ENCODE measurements around the gene CD7.

The CD7 gene

GRCh38 chr17:82318772-82319606 lies 1.6 kb upstream of the CD7 start:
- H3K27me3 ChIP-seq (ENCODE audit: control insufficient read depth, insufficient read depth, low read length), result peaks cover 8% of the 10 kb centered on the region; the same call in 1 of the 2 replicates
- peaks cover 13% of the 10 kb centered on the region; the same call in 1 of the 2 replicates for H3K9me3 ChIP-seq (ENCODE audit: control insufficient read depth, insufficient read depth, low read depth, low read length)
- H3K4me1 ChIP-seq (ENCODE audit: control insufficient read depth, insufficient read depth, low read length), result peaks cover 10% of the 10 kb centered on the region
- no peaks in the 10 kb centered on the region for H3K36me3 ChIP-seq (ENCODE audit: control insufficient read depth, insufficient read depth, low read length)
- H3K27ac ChIP-seq (ENCODE audit: low read depth, low read length), result no peak overlapping the region
- H3K9ac ChIP-seq (ENCODE audit: low read length), result no peak overlapping the region
- H3K4me3 ChIP-seq (ENCODE audit: low read depth, low read length), result no peak overlapping the region

GRCh38 chr17:82318169-82318498 lies 726 bp upstream of the CD7 start:
- Histone ChIP-seq H3K27me3 (ENCODE audit: control insufficient read depth, insufficient read depth, low read length) (peaks cover 8% of the 10 kb centered on the region; the same call in 1 of the 2 replicates), H3K4me3 (ENCODE audit: low read depth, low read length) (no peak overlapping the region), H3K9ac (ENCODE audit: low read length) (no peak overlapping the region), H3K36me3 (ENCODE audit: control insufficient read depth, insufficient read depth, low read length) (no peaks in the 10 kb centered on the region), H3K27ac (ENCODE audit: low read depth, low read length) (no peak overlapping the region), H3K4me1 (ENCODE audit: control insufficient read depth, insufficient read depth, low read length) (peaks cover 10% of the 10 kb centered on the region), H3K9me3 (ENCODE audit: control insufficient read depth, insufficient read depth, low read depth, low read length) (peaks cover 13% of the 10 kb centered on the region; the same call in 1 of the 2 replicates)

GRCh38 chr17:82316651-82317393 lies 586 bp downstream of the CD7 start:
- H3K4me1 ChIP-seq (ENCODE audit: control insufficient read depth, insufficient read depth, low read length), result peaks cover 10% of the 10 kb centered on the region
- H3K9ac ChIP-seq (ENCODE audit: low read length), result no peak overlapping the region
- H3K36me3 ChIP-seq (ENCODE audit: control insufficient read depth, insufficient read depth, low read length), result no peaks in the 10 kb centered on the region
- no peak overlapping the region for H3K27ac ChIP-seq (ENCODE audit: low read depth, low read length)
- peaks cover 2% of the 10 kb centered on the region; the same call in 1 of the 2 replicates for H3K27me3 ChIP-seq (ENCODE audit: control insufficient read depth, insufficient read depth, low read length)
- H3K9me3 ChIP-seq (ENCODE audit: control insufficient read depth, insufficient read depth, low read depth, low read length), result peaks cover 13% of the 10 kb centered on the region; the same call in 1 of the 2 replicates
- no peak overlapping the region for H3K4me3 ChIP-seq (ENCODE audit: low read depth, low read length)

- H3K9me3 ChIP-seq (ENCODE audit: control insufficient read depth, insufficient read depth, low read depth, low read length), result peaks cover 13% of the 10 kb centered on the region; the same call in 1 of the 2 replicates
- H3K27me3 ChIP-seq (ENCODE audit: control insufficient read depth, insufficient read depth, low read length), result no peaks in the 10 kb centered on the region; the same call in 1 of the 2 replicates
- H3K27ac ChIP-seq (ENCODE audit: low read depth, low read length), result no peak overlapping the region
- H3K36me3 ChIP-seq (ENCODE audit: control insufficient read depth, insufficient read depth, low read length), result no peaks in the 10 kb centered on the region
- peak overlapping the region; percentile 31; the same call in 1 of the 2 replicates for H3K4me3 ChIP-seq (ENCODE audit: low read depth, low read length)
- no peak overlapping the region for H3K9ac ChIP-seq (ENCODE audit: low read length)
- H3K4me1 ChIP-seq (ENCODE audit: control insufficient read depth, insufficient read depth, low read length), result peaks cover 10% of the 10 kb centered on the region
Measured at GRCh38 chr17:82315703-82316358, 1.6 kb downstream of the CD7 start.

- H3K4me1 ChIP-seq (ENCODE audit: control insufficient read depth, insufficient read depth, low read length), result peaks cover 10% of the 10 kb centered on the region
- no peak overlapping the region for H3K4me3 ChIP-seq (ENCODE audit: low read depth, low read length)
- no peak overlapping the region for H3K9ac ChIP-seq (ENCODE audit: low read length)
- peaks cover 13% of the 10 kb centered on the region; the same call in 1 of the 2 replicates for H3K9me3 ChIP-seq (ENCODE audit: control insufficient read depth, insufficient read depth, low read depth, low read length)
- no peaks in the 10 kb centered on the region for H3K36me3 ChIP-seq (ENCODE audit: control insufficient read depth, insufficient read depth, low read length)
- no peak overlapping the region for H3K27ac ChIP-seq (ENCODE audit: low read depth, low read length)
- no peaks in the 10 kb centered on the region; the same call in 1 of the 2 replicates for H3K27me3 ChIP-seq (ENCODE audit: control insufficient read depth, insufficient read depth, low read length)
Measured at GRCh38 chr17:82314727-82315605, 2.4 kb downstream of the CD7 start.

GRCh38 chr17:82314012-82314726 lies 3.2 kb downstream of the CD7 start:
- Histone ChIP-seq H3K27ac (ENCODE audit: low read depth, low read length) (no peak overlapping the region), H3K9me3 (ENCODE audit: control insufficient read depth, insufficient read depth, low read depth, low read length) (peaks cover 8% of the 10 kb centered on the region; the same call in 1 of the 2 replicates), H3K4me3 (ENCODE audit: low read depth, low read length) (no peak overlapping the region), H3K4me1 (ENCODE audit: control insufficient read depth, insufficient read depth, low read length) (peaks cover 10% of the 10 kb centered on the region), H3K9ac (ENCODE audit: low read length) (no peak overlapping the region), H3K27me3 (ENCODE audit: control insufficient read depth, insufficient read depth, low read length) (no peaks in the 10 kb centered on the region; the same call in 1 of the 2 replicates), H3K36me3 (ENCODE audit: control insufficient read depth, insufficient read depth, low read length) (no peaks in the 10 kb centered on the region)

GRCh38 chr17:82313195-82314011 lies 4.0 kb downstream of the CD7 start:
- H3K9me3 ChIP-seq (ENCODE audit: control insufficient read depth, insufficient read depth, low read depth, low read length), result peaks cover under 1% of the 10 kb centered on the region; the same call in 1 of the 2 replicates
- H3K27ac ChIP-seq (ENCODE audit: low read depth, low read length), result no peak overlapping the region
- no peak overlapping the region for H3K9ac ChIP-seq (ENCODE audit: low read length)
- no peak overlapping the region for H3K4me3 ChIP-seq (ENCODE audit: low read depth, low read length)
- H3K4me1 ChIP-seq (ENCODE audit: control insufficient read depth, insufficient read depth, low read length), result peaks cover 10% of the 10 kb centered on the region
- no peaks in the 10 kb centered on the region for H3K36me3 ChIP-seq (ENCODE audit: control insufficient read depth, insufficient read depth, low read length)
- no peaks in the 10 kb centered on the region; the same call in 1 of the 2 replicates for H3K27me3 ChIP-seq (ENCODE audit: control insufficient read depth, insufficient read depth, low read length)

- no peak overlapping the region for H3K27ac ChIP-seq (ENCODE audit: low read depth, low read length)
- H3K9ac ChIP-seq (ENCODE audit: low read length), result no peak overlapping the region
- H3K27me3 ChIP-seq (ENCODE audit: control insufficient read depth, insufficient read depth, low read length), result no peaks in the 10 kb centered on the region; the same call in 1 of the 2 replicates
- H3K36me3 ChIP-seq (ENCODE audit: control insufficient read depth, insufficient read depth, low read length), result no peaks in the 10 kb centered on the region
- H3K4me1 ChIP-seq (ENCODE audit: control insufficient read depth, insufficient read depth, low read length), result peaks cover under 1% of the 10 kb centered on the region
- H3K4me3 ChIP-seq (ENCODE audit: low read depth, low read length), result no peak overlapping the region
- no peaks in the 10 kb centered on the region for H3K9me3 ChIP-seq (ENCODE audit: control insufficient read depth, insufficient read depth, low read depth, low read length)
Measured at GRCh38 chr17:82311971-82312370, 5.4 kb downstream of the CD7 start.

GRCh38 chr17:82310877-82311276 lies 6.5 kb downstream of the CD7 start:
- Histone ChIP-seq H3K4me3 (ENCODE audit: low read depth, low read length) (no peak overlapping the region), H3K27me3 (ENCODE audit: control insufficient read depth, insufficient read depth, low read length) (no peaks in the 10 kb centered on the region; the same call in 1 of the 2 replicates), H3K9me3 (ENCODE audit: control insufficient read depth, insufficient read depth, low read depth, low read length) (no peaks in the 10 kb centered on the region), H3K27ac (ENCODE audit: low read depth, low read length) (no peak overlapping the region), H3K4me1 (ENCODE audit: control insufficient read depth, insufficient read depth, low read length) (no peaks in the 10 kb centered on the region; the same call in none of the 2 replicates), H3K9ac (ENCODE audit: low read length) (no peak overlapping the region), H3K36me3 (ENCODE audit: control insufficient read depth, insufficient read depth, low read length) (no peaks in the 10 kb centered on the region)
